ENCODE results near the gene FGR.

- TF ChIP-seq EZH2phosphoT487 (conservative IDR thresholded peaks at IDR 0.05; ENCODE audit: low read length), result no peak
- TF ChIP-seq CTCF (IDR thresholded peaks at IDR 0.05; ENCODE audit: insufficient read depth, low read length, poor library complexity, severe bottlenecking), result no peak
Observed at GRCh38 chr1:27656157-27656893, 21.3 kb upstream of the FGR start.

All from SU-DHL-6 (cell line).